DND-41 (cell line): Measurements from ENCODE around the gene CCR9.
A peak's percentile ranks its signal among the peaks of the same experiment; 100 is the strongest.
"Not testable (repeated sequence)": the region's sequence is repeated elsewhere in the genome, so short reads cannot be mapped to it uniquely, and the experiment has no call there.

Experiments
- ATAC-seq: fragments of 200-7000 bp; cut with Tn5 transposase; 3 replicates; pipeline ENCODE4 v1.9.1; 2021; ENCODE audit warnings: low read depth; ENCODE audit not compliant: insufficient read depth
- DNase-seq: peaks from one replicate; pipeline ENCODE4 v3.0.0-alpha.2; 2020
- H2AFZ ChIP-seq: 2 replicates; pipeline ENCODE4 v1.6.0; 2012; ENCODE audit warnings: low read depth, low read length
- H3K27ac ChIP-seq: 2 replicates; pipeline ENCODE4 v1.5.1; 2012; ENCODE audit warnings: low read length, inconsistent platforms
- H3K27me3 ChIP-seq: fragments of 200-600 bp; sonication (generic); 2 replicates; pipeline ENCODE4 v1.6.0; 2012; ENCODE audit warnings: low read length, mild to moderate bottlenecking, inconsistent platforms; ENCODE audit not compliant: insufficient read depth, poor library complexity
- H3K36me3 ChIP-seq: 2 replicates; pipeline ENCODE4 v1.5.1; 2012; ENCODE audit warnings: low read length, inconsistent platforms; ENCODE audit not compliant: insufficient read depth
- H3K4me1 ChIP-seq: 2 replicates; pipeline ENCODE4 v1.5.1; 2012; ENCODE audit warnings: mild to moderate bottlenecking, low read length; ENCODE audit not compliant: insufficient read depth
- H3K4me2 ChIP-seq: 2 replicates; pipeline ENCODE4 v1.6.0; 2012; ENCODE audit warnings: mild to moderate bottlenecking, moderate library complexity, low read length, inconsistent platforms; ENCODE audit not compliant: insufficient read depth
- H3K4me3 ChIP-seq, 2 experiments: fragments of 200-600 bp in 1 of 2; shearing (Covaris generic) in 1 of 2; 2 replicates each; pipeline ENCODE4 v1.5.1; 2012 to 2016; ENCODE audit warnings: inconsistent platforms in 2 of 2, low read length in 2 of 2, mild to moderate bottlenecking in 2 of 2, low read depth in 1 of 2, moderate library complexity in 1 of 2
- H3K79me2 ChIP-seq: 2 replicates; pipeline ENCODE4 v1.6.0; 2012; ENCODE audit warnings: low read length, inconsistent platforms; ENCODE audit not compliant: insufficient read depth
- H3K9ac ChIP-seq: 2 replicates; pipeline ENCODE4 v1.6.0; 2012; ENCODE audit warnings: low read depth, mild to moderate bottlenecking, inconsistent platforms, low read length, moderate library complexity
- H3K9me3 ChIP-seq: 2 replicates; pipeline ENCODE4 v1.5.1; 2012; ENCODE audit warnings: low read length, moderate library complexity, mild to moderate bottlenecking, inconsistent platforms; ENCODE audit not compliant: insufficient read depth, severe bottlenecking
- H4K20me1 ChIP-seq: 2 replicates; pipeline ENCODE4 v1.6.0; 2012; ENCODE audit warnings: low read length; ENCODE audit not compliant: insufficient read depth
- EZH2 ChIP-seq: IDR thresholded peaks from 3 replicates; pipeline ENCODE4 v1.6.1; 2012; ENCODE audit warnings: borderline replicate concordance, low read depth, mild to moderate bottlenecking, moderate library complexity, low read length, inconsistent platforms; ENCODE audit not compliant: severe bottlenecking
- TF ChIP-seq, protein P1 (sequence below): IDR thresholded peaks from 2 replicates; pipeline ENCODE4 v1.5.1; 2012; ENCODE audit warnings: borderline replicate concordance, low read length, moderate library complexity, mild to moderate bottlenecking; ENCODE audit not compliant: poor library complexity, severe bottlenecking; ENCODE audit errors: extremely low read depth

Gene CCR9

DNA sequence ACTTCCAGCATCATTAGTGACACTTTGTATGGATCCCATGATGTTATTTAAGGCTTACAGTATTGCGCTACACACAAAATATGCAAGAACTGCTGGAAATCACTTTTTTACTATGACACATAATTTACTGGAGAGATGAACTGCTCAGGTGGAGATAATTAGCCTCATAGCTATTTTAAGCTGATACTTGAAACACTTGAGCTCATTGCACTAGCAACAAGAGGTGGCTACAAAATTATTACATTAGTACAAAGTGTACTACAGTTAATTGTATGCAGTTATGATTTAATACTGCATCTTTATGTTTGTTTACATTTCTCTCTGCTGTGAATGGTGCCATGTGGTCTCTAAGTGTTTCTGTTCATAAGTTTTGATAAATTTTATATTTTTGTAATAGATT, 38.0 kb upstream of the CCR9 start:
- H3K9me3 ChIP-seq, result no peaks in the 10 kb centered on the region
- no peaks in the 10 kb centered on the region for H3K27me3 ChIP-seq
- H3K9ac ChIP-seq, result no peak overlapping the region
- H4K20me1 ChIP-seq, result peaks cover 44% of the 10 kb centered on the region; the same call in 1 of the 2 replicates
- H3K27ac ChIP-seq, result no peak overlapping the region
- TF ChIP-seq, protein P1, sequence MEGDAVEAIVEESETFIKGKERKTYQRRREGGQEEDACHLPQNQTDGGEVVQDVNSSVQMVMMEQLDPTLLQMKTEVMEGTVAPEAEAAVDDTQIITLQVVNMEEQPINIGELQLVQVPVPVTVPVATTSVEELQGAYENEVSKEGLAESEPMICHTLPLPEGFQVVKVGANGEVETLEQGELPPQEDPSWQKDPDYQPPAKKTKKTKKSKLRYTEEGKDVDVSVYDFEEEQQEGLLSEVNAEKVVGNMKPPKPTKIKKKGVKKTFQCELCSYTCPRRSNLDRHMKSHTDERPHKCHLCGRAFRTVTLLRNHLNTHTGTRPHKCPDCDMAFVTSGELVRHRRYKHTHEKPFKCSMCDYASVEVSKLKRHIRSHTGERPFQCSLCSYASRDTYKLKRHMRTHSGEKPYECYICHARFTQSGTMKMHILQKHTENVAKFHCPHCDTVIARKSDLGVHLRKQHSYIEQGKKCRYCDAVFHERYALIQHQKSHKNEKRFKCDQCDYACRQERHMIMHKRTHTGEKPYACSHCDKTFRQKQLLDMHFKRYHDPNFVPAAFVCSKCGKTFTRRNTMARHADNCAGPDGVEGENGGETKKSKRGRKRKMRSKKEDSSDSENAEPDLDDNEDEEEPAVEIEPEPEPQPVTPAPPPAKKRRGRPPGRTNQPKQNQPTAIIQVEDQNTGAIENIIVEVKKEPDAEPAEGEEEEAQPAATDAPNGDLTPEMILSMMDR, result no peak
- no peak for TF ChIP-seq EZH2
- no peak for DNase-seq
- no peak overlapping the region for H3K4me3 ChIP-seq
- H2AFZ ChIP-seq, result no peak overlapping the region
- peaks cover 100% of the 10 kb centered on the region for H3K79me2 ChIP-seq
- no peak overlapping the region for H3K4me2 ChIP-seq
- H3K4me1 ChIP-seq, result peaks cover 27% of the 10 kb centered on the region
- H3K36me3 ChIP-seq, result peaks cover 96% of the 10 kb centered on the region
- no peak for ATAC-seq

DNA sequence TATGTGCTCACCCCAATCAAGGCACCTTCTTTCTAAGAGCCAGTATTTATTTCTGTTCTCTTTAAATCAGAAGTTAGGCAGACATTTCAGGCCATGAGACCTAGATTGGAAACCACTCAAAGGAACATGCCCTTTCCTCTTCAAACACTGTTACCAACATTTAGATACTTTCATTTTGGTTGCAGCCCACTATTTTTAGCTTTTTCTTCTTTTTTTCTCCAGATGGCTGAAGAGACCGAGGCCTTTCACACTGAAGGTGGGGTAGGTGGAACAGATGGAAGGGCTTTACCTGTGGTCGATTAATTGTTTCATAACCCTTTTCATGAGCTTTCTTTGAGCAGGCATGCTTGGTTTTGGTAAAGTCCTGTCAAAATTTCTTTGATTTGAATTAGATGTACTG, 33.5 kb upstream of the CCR9 start:
- no peak for DNase-seq
- Histone ChIP-seq H3K9ac (no peak overlapping the region), H3K27ac (peak overlapping the region; percentile 37), H3K79me2 (peaks cover 100% of the 10 kb centered on the region), H3K9me3 (peaks cover 3% of the 10 kb centered on the region), H2AFZ (no peak overlapping the region), H3K4me1 (peaks cover 49% of the 10 kb centered on the region), H3K4me2 (no peak overlapping the region), H3K4me3 (no peak overlapping the region), H3K36me3 (peaks cover 87% of the 10 kb centered on the region), H3K27me3 (no peaks in the 10 kb centered on the region), H4K20me1 (peaks cover 48% of the 10 kb centered on the region)
- TF ChIP-seq, protein P1, result no peak
- TF ChIP-seq EZH2, result no peak
- ATAC-seq, result no peak

DNA sequence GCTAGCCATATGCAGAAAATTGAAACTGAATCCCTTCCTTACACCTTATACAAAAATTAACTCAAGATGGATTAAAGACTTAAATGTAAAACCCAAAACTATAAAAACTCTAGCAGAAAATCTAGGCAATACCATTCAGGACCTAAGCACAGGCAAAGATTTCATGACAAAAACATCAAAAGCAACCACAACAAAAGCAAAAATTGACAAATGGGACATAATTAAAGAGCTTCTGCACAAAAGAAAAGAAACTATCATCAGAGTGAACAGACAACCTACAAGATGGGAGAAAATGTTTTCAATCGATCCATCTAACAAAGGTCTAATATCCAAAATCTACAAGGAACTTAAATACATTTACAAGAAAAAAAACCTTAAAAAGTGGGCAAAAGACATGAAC, 30.0 kb upstream of the CCR9 start:
- Histone ChIP-seq H3K27ac (0 out of 2 replicates have a peak overlapping the region, but pooled peaks have one; percentile 4), H4K20me1 (peaks cover 36% of the 10 kb centered on the region), H3K4me1 (peaks cover 55% of the 10 kb centered on the region), H3K79me2 (peaks cover 100% of the 10 kb centered on the region), H3K36me3 (peaks cover 81% of the 10 kb centered on the region)
- not testable (repeated sequence) for H3K4me3 ChIP-seq, H3K9ac ChIP-seq, H2AFZ ChIP-seq, H3K9me3 ChIP-seq, H3K27me3 ChIP-seq, DNase-seq, H3K4me2 ChIP-seq
- peak; percentile 61 for ATAC-seq

DNA sequence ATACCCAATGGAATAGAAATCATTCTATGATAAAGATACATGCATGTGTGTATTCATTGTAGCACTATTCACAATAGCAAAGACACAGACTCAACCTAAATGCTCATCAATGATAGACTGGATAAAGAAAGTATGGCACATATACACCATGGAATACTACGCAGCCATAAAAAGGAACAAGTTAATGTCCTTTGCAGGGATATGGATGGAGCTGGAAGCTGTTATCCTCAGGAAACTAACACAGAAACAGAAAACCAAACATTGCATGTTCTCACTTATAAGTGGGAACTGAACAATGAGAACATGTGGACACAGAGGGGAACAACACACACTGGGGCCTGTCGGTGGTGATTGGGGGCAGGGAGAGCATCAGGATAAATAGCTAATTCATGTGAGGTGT, 29.3 kb upstream of the CCR9 start:
- H2AFZ ChIP-seq, H3K9me3 ChIP-seq, H3K4me2 ChIP-seq, DNase-seq, H3K4me3 ChIP-seq, H3K27me3 ChIP-seq, H3K9ac ChIP-seq: not testable (repeated sequence)
- Histone ChIP-seq H4K20me1 (peaks cover 43% of the 10 kb centered on the region), H3K36me3 (peaks cover 81% of the 10 kb centered on the region), H3K79me2 (peaks cover 100% of the 10 kb centered on the region), H3K27ac (peak overlapping the region; percentile 48), H3K4me1 (peaks cover 62% of the 10 kb centered on the region)
- ATAC-seq, result peak; percentile 20; the same call in 1 of the 3 replicates
